ENCODE results near the gene UBE2Q1. TPM values are rescaled to one million over a fixed set of nuclear protein-coding genes. Genes with fewer than 3 reads are reported as not detected.

Gene UBE2Q1
- total and polyA plus RNA-seq, 2 of the 8 experiments (the other 6 are each of a cell fraction or from before 2014, with no cell fraction given) = 13.2 to 95.8 TPM

GRCh38 chr1:154512760-154513159 is 45.7 kb downstream of the UBE2Q1 start:
- no peak for DNase-seq (ENCODE audit: low read depth in 1 of 2, low spot score in 2 of 2)
- H3K9me3 ChIP-seq (ENCODE audit: insufficient read depth in 2 of 2, low read depth in 1 of 2, low read length in 1 of 2) = no peaks in the 10 kb centered on the region
- ChIA-PET POLR2A (ENCODE audit: partially characterized antibody) (no interaction called here), CTCF (ENCODE audit: partially characterized antibody) (interaction anchor here (0.9 to 2.5 kb wide), 6 partner anchors 9 to 366 kb away, joined by 3 to 8 read pairs (median 4); no protein-coding TSS in a partner anchor)
- no peaks in the 10 kb centered on the region for H3K79me2 ChIP-seq (ENCODE audit: control insufficient read depth in 1 of 2, insufficient read depth in 2 of 2, low read length in 2 of 2)
- no peak overlapping the region for H2BK20ac ChIP-seq (ENCODE audit: low read length)
- no peaks in the 10 kb centered on the region for H3K79me1 ChIP-seq (ENCODE audit: low read depth, low read length)
- H3K4me1 ChIP-seq (replicated peaks in 1 of 4; ENCODE audit: control insufficient read depth in 3 of 4, insufficient read depth in 4 of 4, low read length in 3 of 4) = no peaks in the 10 kb centered on the region
- no peak overlapping the region for H2AFZ ChIP-seq (ENCODE audit: low read length)
- H3K56ac ChIP-seq (replicated peaks; ENCODE audit: insufficient read length, low read depth, low read length) = no peak overlapping the region
- H3K23ac ChIP-seq (ENCODE audit: insufficient read length) = no peak overlapping the region
- no peak overlapping the region for H4K8ac ChIP-seq (ENCODE audit: extremely low read depth, insufficient read depth, low read length)
- no peak overlapping the region for H2AK5ac ChIP-seq (ENCODE audit: low read depth, low read length)
- no peak overlapping the region for H3K14ac ChIP-seq (ENCODE audit: insufficient read length)
- H3K4me2 ChIP-seq (ENCODE audit: insufficient read depth in 1 of 2, low read depth in 2 of 2, low read length in 2 of 2) = no peak overlapping the region
- no peak overlapping the region for H2BK12ac ChIP-seq (ENCODE audit: low read depth, low read length)
- H2BK15ac ChIP-seq (ENCODE audit: low read length) = no peak overlapping the region
- no peak overlapping the region for H4K5ac ChIP-seq (ENCODE audit: insufficient read length, low read depth, low read length)
- H3K18ac ChIP-seq (ENCODE audit: extremely low read depth, low read length) = no peak overlapping the region
- no peak overlapping the region for H3K4me3 ChIP-seq (ENCODE audit: extremely low read depth in 1 of 4, insufficient read depth in 2 of 4, low read depth in 3 of 4, low read length in 4 of 4)
- H3K36me3 ChIP-seq (ENCODE audit: control insufficient read depth in 2 of 4, insufficient read depth in 4 of 4, low read length in 3 of 4) = no peaks in the 10 kb centered on the region
- no peaks in the 10 kb centered on the region for H3K23me2 ChIP-seq (ENCODE audit: low read depth, low read length)
- no peak overlapping the region for H3K27ac ChIP-seq (ENCODE audit: low read depth, low read length)
- H3K9ac ChIP-seq (replicated peaks in 1 of 4; ENCODE audit: extremely low read depth in 1 of 4, low read depth in 3 of 4, low read length in 3 of 4) = no peak overlapping the region
- FAIRE-seq = no peak
- no peak overlapping the region for H3K4ac ChIP-seq (replicated peaks; ENCODE audit: insufficient read length, low read depth, low read length)
- no peaks in the 10 kb centered on the region for H4K20me1 ChIP-seq (replicated peaks in 1 of 2; ENCODE audit: control insufficient read depth in 1 of 2, insufficient read depth in 2 of 2, low read length in 2 of 2)
- H3K27me3 ChIP-seq (replicated peaks in 1 of 4; ENCODE audit: control insufficient read depth in 3 of 4, extremely low read depth in 1 of 4, insufficient read depth in 3 of 4, low read length in 3 of 4) = no peaks in the 10 kb centered on the region; a peak in 1 of 7 replicates
- H2BK120ac ChIP-seq (replicated peaks; ENCODE audit: low read depth, low read length) = no peak overlapping the region
- H2BK5ac ChIP-seq (ENCODE audit: low read depth, low read length) = no peak overlapping the region
- 85% methylated on average over 3 of the region's 3 CpGs; no CpG with 5 or more reads in 1 of the 2 experiments for WGBS, 2 experiments (ENCODE audit: extremely low coverage in 1 of 2, insufficient coverage in 1 of 2, insufficient read length in 1 of 2, insufficient replicate concordance in 2 of 2, low coverage in 1 of 2, low lambda C conversion rate in 2 of 2, missing lambda C conversion rate in 1 of 2)
- no peak overlapping the region for H4K91ac ChIP-seq (replicated peaks; ENCODE audit: insufficient read length, low read length)
- TF ChIP-seq CTBP2 (IDR thresholded peaks at IDR 0.05; ENCODE audit: borderline replicate concordance, insufficient read depth, insufficient read length, low read length) (no peak), E2F6 (IDR thresholded peaks at IDR 0.05) (no peak), TEAD4 (IDR thresholded peaks at IDR 0.05; ENCODE audit: low read depth, low read length) (no peak), KDM4A (IDR thresholded peaks at IDR 0.05; ENCODE audit: low read depth, low read length, severe bottlenecking) (no peak), CREB1 (IDR thresholded peaks at IDR 0.05) (no peak), PHF8 (conservative IDR thresholded peaks at IDR 0.05; ENCODE audit: low read depth, low read length) (no peak), CBX8 (IDR thresholded peaks at IDR 0.05; ENCODE audit: borderline replicate concordance, low read depth, low read length) (no peak), CHD2 (IDR thresholded peaks at IDR 0.05; ENCODE audit: low read length) (no peak), BCL11A (IDR thresholded peaks at IDR 0.05; ENCODE audit: low read depth in 2 of 2, low read length in 2 of 2) (no peak), SP1 (IDR thresholded peaks at IDR 0.05; ENCODE audit: low read depth, low read length) (no peak), RFX5 (IDR thresholded peaks at IDR 0.05; ENCODE audit: borderline replicate concordance, low read depth, low read length) (no peak), CEBPB (IDR thresholded peaks at IDR 0.05; ENCODE audit: low read depth, low read length) (no peak), TAF7 (optimal IDR thresholded peaks at IDR 0.05; ENCODE audit: borderline replicate concordance, low read depth, low read length) (no peak)
- TF ChIP-seq, protein P1, sequence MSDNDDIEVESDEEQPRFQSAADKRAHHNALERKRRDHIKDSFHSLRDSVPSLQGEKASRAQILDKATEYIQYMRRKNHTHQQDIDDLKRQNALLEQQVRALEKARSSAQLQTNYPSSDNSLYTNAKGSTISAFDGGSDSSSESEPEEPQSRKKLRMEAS (IDR thresholded peaks at IDR 0.05) = no peak

Data from H1 (cell line).